Activated CD4-positive, alpha-beta T cell treated with anti-CD3 and anti-CD28 coated beads, Interleukin-2, amount 50 U/mL, for 24 hours (primary cell): ENCODE data around the gene LYPD6.

ENCODE experiments used
- DNase-seq, 2 donors: peaks; one replicate each; pipeline ENCODE4 v3.0.0-alpha.2; 2020; ENCODE audit warnings: low read depth in 1 of 2, low spot score in 1 of 2

The LYPD6 gene

DNA sequence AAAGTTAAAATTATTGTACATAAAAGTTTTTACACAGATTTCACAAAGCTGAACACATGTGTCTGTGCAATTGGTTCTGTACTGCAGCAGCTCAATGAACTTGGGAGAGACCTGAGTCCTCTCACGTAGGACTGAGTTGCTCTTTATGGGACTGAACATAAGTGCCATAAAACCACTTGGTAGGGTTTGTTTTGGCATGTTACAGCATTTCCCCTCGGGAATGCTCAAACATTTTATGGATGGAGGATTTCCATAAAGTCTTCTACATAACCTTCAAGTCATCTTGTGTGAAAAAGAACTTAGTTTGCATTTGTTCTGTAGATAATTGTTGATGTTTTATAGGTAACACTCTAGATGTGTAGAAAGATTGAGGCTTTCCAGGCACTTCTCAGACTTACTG, 15.9 kb downstream of the LYPD6 start:
- DNase-seq, result no peak

- no peak for DNase-seq
Measured at GRCh38 chr2:149348291-149348690, 17.9 kb downstream of the LYPD6 start.

DNA sequence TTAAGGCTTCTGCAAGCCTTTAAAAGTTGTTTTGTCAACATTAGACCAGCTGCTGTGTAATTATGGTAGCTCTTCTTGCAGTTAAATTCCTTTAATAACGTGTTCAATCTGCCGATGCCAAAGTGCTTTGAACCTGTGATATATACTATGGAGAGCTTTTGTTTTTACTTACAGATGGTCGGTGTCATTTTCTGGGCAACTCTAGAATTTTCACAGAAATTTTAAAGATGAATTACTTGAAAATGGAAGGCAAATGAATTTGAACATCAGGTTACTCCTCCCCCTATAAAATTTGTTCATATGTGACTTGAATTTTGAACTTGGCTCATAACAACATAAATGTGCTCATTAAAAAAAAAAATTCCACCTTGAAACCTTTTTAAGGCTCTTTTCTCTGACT, 23.0 kb downstream of the LYPD6 start:
- no peak for DNase-seq

DNA sequence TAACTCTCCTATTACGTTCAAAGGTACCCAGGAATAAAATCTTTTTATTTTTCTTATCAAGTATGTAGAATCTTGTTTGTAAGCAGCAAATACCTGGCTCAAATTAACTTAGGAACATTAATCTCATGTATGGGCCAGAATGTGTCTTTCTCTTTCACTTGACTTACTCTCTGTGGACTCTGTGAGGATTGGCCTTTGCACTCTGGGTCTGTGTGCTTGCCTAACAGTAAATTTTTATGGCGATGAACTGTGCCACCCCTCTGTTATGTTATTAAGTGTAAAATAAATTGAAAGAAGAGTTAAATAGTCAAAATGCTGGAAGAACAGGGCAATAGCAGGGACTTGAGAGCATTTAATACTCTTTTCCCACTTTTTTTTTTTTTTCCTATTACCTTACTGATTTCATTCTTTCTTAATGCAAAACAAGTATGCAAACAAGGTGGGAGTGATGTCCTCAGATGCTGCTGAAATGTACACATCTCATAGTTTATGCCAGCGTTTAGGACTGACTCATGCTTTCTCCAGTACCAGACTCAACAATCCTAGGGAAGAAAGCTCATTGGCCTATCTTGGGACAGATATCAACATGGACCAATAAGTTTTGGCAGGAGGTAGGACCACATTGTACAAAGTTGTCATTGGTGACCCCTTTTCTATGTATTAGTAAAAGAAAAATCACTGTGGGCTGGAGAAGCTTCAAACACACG, 25.5 kb downstream of the LYPD6 start:
- no peak for DNase-seq

DNA sequence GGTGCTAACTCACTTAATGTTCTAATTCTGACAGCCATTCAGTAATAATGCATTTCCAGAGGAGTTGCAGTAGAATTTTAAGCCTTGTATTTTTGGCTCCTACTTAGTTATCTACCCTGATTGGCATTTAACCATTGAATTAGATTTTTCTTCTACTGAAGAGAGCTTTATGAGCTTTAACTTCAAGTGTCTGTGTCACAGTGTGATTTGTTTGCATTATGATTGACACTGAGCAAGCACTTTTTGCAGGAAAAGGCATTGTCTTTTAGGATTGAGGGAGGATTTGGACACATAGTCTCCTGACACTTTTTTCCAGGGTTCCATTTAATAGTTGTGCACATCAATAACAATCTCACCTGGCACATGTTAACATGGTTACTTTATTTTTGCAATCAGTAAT, 26.7 kb downstream of the LYPD6 start:
- no peak for DNase-seq

DNA sequence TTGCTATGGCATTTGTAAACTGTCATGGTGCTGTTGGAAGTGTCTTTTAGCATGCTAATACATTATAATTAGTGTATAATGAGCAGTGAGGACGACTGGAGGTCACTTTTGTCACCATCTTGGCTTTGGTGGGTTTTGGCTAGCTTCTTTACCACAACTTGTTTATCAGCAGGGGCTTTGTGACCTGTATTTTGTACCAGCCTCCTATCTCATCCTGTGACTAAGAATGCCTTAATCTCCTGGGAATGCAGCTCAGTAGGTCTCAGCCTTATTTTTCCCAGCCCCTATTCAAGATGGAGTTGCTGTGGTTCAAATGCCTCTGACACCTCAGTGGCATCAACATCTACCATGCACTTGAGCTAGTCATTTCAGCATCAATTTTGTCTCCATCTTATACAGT, 29.7 kb downstream of the LYPD6 start:
- no peak for DNase-seq

DNA sequence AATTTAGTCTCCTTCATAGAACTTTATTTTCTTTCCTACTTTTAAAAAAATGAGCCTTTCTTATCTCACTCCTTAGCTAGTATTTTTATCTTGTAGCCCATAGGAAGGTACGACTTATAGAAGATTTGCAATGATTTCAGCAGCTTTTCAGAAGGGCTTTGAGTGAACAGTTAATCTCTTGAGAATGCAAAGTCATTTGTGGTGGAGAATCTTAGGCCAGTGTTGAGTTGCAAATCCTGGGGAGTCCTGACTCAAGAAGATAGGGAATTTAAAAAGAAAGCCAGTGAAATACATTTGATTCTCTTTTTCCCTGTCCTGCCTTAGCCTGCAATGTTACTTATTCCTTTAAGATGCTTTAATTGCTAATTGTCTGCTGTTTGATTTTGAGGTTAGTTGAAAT, 33.6 kb downstream of the LYPD6 start:
- DNase-seq, result no peak

- DNase-seq, result no peak
Measured at GRCh38 chr2:149364839-149365238, 34.5 kb downstream of the LYPD6 start.

GRCh38 chr2:149365931-149366583, 35.7 kb downstream of the LYPD6 start:
- DNase-seq, result no peak

DNA sequence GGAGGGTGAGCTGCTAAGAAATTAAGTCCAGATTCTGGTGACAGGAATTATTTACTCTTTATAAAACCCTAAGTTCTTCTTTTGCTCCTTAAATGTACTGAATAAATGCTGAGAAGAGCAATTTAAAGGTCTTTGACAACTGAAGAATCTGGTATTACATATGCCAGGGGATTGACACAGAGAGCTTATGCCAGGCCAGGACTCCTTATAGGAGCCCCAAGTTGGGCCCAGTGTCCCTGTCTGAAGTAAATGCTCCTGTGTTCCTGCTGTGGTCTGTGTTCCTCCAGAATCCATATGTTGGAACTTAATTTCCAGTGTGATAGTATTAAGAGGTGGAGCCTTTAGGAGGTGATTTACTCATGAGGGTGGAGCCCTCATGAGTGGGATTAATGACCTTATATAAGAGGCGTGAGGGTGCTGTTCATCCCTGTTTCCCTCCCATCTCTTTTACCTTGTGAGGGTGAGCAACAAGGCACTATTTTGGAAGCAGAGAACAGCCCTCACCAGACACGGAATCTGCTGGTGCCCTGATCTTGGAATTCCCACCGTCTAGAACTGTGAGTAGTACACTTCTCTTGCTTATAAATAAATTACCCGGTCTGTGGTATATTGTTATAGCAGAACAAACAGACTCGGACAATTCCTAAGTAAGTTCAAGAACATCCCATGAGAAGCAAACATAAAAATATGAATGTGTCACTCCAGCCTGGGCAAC, 39.8 kb downstream of the LYPD6 start:
- DNase-seq, result no peak

DNA sequence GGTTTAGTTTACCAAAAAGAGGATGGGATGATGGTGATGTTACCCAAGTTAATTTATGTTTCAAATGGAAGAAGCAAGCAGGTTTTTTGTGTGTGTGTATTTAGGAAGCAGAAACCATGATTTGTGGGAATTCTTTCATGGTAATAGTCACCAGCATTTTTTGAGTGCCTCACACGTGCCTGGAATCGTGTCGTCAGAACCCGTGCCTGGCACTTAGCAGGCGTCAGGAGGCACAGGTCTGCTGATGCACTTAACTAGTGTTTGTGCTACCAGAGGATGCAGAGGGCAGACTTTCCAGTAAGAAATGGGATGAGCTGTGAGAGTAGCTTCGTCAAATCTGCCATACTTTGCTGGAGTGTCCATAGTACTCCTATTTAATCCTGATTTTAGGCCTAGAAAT, 41.1 kb downstream of the LYPD6 start:
- DNase-seq, result no peak

DNA sequence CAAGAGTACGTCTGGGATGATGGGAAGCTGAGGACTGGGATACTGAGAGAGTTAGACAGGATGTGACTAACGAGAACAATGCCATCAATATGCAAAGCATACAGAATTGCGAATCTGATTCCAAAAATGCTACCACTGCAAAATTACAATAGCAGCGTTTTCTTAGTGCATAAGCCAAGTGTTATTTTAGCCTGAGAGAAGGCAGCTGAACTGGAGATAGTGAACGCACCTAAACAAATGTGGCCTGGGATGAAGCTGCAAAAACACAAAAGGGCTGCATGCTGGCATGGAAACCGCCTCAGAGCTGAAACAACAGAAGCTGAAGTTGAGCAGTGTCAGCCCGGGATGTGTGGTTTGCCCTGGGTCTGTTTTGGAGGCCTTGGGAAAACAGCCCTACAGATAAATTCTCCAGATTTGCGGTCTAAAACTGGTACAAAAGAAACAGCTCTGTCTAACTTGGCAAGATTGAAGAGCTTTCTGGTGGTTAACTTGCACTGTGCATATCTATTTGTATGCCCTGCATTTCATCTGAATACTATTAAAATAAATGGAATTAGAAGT, 45.5 kb downstream of the LYPD6 start:
- no peak for DNase-seq

GRCh38 chr2:149380205-149380604, 49.8 kb downstream of the LYPD6 start:
- no peak for DNase-seq

- DNase-seq, result no peak
Measured at GRCh38 chr2:149383340-149383739, 53.0 kb downstream of the LYPD6 start.

GRCh38 chr2:149385350-149385749, 55.0 kb downstream of the LYPD6 start:
- DNase-seq, result no peak

GRCh38 chr2:149387411-149387810, 57.0 kb downstream of the LYPD6 start:
- no peak for DNase-seq

DNA sequence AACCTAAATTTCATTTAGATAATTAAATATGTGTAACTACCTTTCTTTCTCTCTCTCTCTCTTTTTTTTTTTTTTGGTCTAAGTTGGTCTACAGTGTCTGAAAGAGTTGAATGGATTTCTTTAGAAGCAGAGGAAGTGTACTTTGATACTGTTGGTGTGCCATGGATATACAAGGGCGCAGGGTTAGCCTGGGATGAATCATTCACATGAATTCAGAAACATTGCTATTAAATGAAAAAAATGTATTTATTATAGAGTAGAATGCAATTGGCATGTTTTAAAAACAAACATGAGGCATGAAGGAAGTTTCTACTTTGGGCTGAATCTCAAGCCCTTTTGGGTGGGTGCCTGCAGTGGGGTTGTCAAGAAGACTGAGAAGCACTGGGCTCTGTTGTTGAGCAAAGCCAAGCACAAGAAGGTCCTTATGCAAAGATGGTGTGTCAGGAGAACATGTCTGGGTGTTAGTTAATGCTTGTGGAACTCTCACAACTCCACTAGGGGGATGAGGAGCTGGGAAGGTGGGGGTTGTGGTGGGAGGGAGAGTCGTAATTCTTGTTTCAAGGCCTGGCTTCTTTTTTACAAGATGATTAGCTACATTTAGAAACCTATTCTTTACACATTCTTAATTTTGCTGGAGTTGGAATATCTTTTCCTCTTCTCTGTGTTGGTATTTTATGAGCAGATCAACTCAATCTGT, 57.9 kb downstream of the LYPD6 start:
- no peak for DNase-seq

DNA sequence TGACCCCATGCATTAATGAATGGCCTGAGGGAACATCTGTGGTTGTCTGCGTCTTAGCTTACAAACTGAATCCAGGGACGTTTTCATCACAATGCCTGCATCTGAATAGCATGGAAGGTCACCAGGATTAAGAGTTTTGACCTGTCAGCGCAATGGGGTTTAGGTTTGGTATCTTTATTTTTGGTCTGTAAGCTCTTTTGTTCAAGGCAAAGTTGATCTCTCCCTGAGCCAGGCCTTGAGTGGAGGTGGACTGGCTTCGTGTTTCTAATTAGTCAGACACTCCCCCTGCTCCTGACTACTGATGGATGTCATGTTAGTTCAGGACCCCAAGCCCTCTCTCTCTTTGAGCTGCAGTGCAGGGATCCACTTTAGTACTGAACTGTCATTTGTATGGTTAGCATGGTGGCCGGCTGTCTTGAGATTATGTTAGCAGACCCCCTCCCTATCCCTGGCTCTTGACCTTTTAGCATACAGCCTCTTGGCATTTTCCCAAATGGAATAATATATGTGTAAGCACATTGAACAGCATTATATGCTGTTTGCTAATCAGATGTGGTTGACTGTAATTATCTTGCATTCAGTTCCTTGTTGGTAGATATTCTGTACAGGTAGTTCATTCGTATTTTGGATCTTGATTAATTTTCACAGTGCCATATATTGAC, 59.2 kb downstream of the LYPD6 start:
- DNase-seq, result no peak

DNA sequence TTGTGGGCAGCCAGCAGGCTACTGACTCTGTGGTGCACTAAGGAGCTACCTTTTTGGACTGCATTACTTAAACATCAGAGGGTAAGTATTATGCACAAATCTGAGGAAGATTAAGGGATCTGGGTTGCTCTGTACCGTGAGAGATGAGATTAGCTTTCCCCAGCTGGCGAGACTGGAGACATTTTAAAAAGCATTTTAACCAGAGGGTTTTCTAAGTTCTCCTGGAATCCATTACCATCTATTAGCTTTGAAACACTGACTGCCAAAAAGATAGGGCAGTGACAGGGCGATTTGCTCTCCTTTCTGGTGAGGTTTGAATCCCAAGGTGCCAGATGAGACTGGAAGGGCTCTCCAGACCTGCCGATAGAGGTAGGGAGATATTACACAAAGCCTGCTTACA, 63.2 kb downstream of the LYPD6 start:
- no peak for DNase-seq

- no peak for DNase-seq
Measured at GRCh38 chr2:149394864-149395263, 64.5 kb downstream of the LYPD6 start.
